OCI-LY7 (cell line): Measurements from ENCODE around the gene DDB1. TPM values are rescaled to one million over a fixed set of nuclear protein-coding genes. Genes with fewer than 3 reads are reported as not detected.

Experiments used
- BruUV-seq: library from RNA; stranded (reverse); fragments of 400-500 nt; replicated peaks from 2 replicates; lab custom pipeline; 2021; lab: Mats Ljungman, UMichigan
- CTCF ChIA-PET: fragments of 300-600 bp; sonication (Branson Sonifier 250); formaldehyde crosslinking; loops from one replicate; lab custom pipeline; 2022; ENCODE audit warnings: antibody characterized with exemption; ENCODE audit not compliant: unreplicated experiment; lab: Charles Lee
- POLR2A ChIA-PET: fragments of 300-600 bp; sonication (Branson Sonifier 250); formaldehyde crosslinking; loops from one replicate; lab custom pipeline; 2022; ENCODE audit warnings: antibody characterized with exemption; lab: Charles Lee
- DNase-seq: peaks from one replicate; pipeline ENCODE4 v3.0.0-alpha.2; 2015; ENCODE audit warnings: low spot score
- H2AFZ ChIP-seq: fragments of 200-600 bp; sonication (generic), shearing (Covaris generic); 2 replicates; pipeline ENCODE4 v1.6.1; 2014; ENCODE audit warnings: mild to moderate bottlenecking, antibody characterized with exemption, low read length, moderate library complexity
- H3K27ac ChIP-seq: fragments of 200-600 bp; sonication (generic); 2 replicates; pipeline ENCODE4 v1.5.1; 2014; ENCODE audit warnings: mixed run types, low read depth, mild to moderate bottlenecking, moderate library complexity, low read length, inconsistent platforms; ENCODE audit not compliant: poor library complexity, severe bottlenecking
- H3K36me3 ChIP-seq: fragments of 200-600 bp; sonication (generic); 2 replicates; pipeline ENCODE4 v1.6.1; 2014; ENCODE audit warnings: mild to moderate bottlenecking, antibody characterized with exemption, low read length, moderate library complexity, mixed read lengths; ENCODE audit not compliant: insufficient read depth
- H3K4me1 ChIP-seq: fragments of 200-600 bp; sonication (generic); 2 replicates; pipeline ENCODE4 v1.5.1; 2014; ENCODE audit warnings: mild to moderate bottlenecking, low read length; ENCODE audit not compliant: insufficient read depth, poor library complexity, severe bottlenecking
- H3K4me2 ChIP-seq: fragments of 200-600 bp; sonication (generic); 2 replicates; pipeline ENCODE4 v1.6.1; 2014; ENCODE audit warnings: mild to moderate bottlenecking, low read length
- H3K4me3 ChIP-seq: fragments of 200-600 bp; sonication (generic); 2 replicates; pipeline ENCODE4 v1.5.1; 2014; ENCODE audit warnings: mild to moderate bottlenecking, low read depth, low read length; ENCODE audit not compliant: poor library complexity, severe bottlenecking
- H3K79me2 ChIP-seq: fragments of 200-600 bp; sonication (generic); 2 replicates; pipeline ENCODE4 v1.6.1; 2016; ENCODE audit warnings: low read depth, mild to moderate bottlenecking, low read length, moderate library complexity, mixed read lengths; ENCODE audit not compliant: insufficient read depth
- H3K9me2 ChIP-seq: fragments of 200-600 bp; sonication (generic); 2 replicates; pipeline ENCODE4 v1.6.1; 2016; ENCODE audit warnings: mild to moderate bottlenecking, low read length, mixed read lengths; ENCODE audit not compliant: insufficient read depth
- H3K9me3 ChIP-seq: fragments of 200-600 bp; sonication (generic); 2 replicates; pipeline ENCODE4 v1.6.1; 2014; ENCODE audit warnings: mild to moderate bottlenecking, mixed run types, low read length, mixed read lengths
- H4K20me1 ChIP-seq: fragments of 200-600 bp; sonication (generic); 2 replicates; pipeline ENCODE4 v1.6.1; 2014; ENCODE audit warnings: mild to moderate bottlenecking, antibody characterized with exemption, low read length, moderate library complexity, mixed read lengths; ENCODE audit not compliant: insufficient read depth
- CTCF ChIP-seq: fragments of 200-600 bp; sonication (generic); conservative IDR thresholded peaks from 2 replicates; pipeline ENCODE4 v1.5.1; 2014; ENCODE audit warnings: mild to moderate bottlenecking, antibody characterized with exemption, low read length, moderate library complexity, mixed read lengths
- EZH2phosphoT487 ChIP-seq: fragments of 200-600 bp; sonication (generic); IDR thresholded peaks from 2 replicates; pipeline ENCODE4 v1.6.1; 2018; ENCODE audit warnings: low read depth, borderline replicate concordance, mild to moderate bottlenecking, mixed run types, antibody characterized with exemption, low read length, moderate library complexity, mixed read lengths
- intact Hi-C: fragments of 100-400 bp; cut with micrococcal nuclease; formaldehyde crosslinking; loops from one replicate; pipeline ENCODE4 v1.10.0; 2022; ENCODE audit not compliant: unreplicated experiment
- total RNA-seq, 2 experiments: library from RNA; depleted of rRNA in 1 of 2; stranded (reverse); fragments of >200 nt in 1 of 2; shearing (Covaris generic) in 1 of 2; gene quantifications; 2 replicates each; pipeline ENCODE4 v1.2.3, GENCODE V29; 2014 to 2022

Gene DDB1
- total RNA-seq, 2 experiments from 2014 or later = 194 to 225 TPM

DNA sequence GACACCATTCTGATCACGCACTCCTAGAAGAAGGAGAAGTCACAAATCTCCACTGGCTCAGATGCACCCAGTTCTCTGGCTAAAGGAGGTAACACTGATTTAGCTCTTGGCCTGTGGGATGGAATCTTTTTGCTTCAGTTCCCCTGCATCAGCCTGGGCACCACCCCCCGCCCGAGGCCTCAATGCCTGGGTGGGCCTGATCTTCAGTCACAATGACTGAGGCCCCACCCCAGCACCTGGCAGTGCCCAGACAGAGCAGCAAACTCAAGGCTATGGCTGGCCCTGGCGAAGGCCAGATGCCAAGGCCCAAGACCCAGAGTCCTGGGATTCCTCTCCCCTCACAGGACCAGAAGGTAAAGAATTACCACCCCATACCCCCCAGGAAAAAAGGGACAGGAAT lies 23.8 kb upstream of the DDB1 start:
- intact Hi-C loops = loop anchor here (1.0 kb wide), 2 partner anchors 20 to 195 kb away; partner anchors contain the start of gene VPS37C
- Histone ChIP-seq H3K4me1 (peaks cover 63% of the 10 kb centered on the region), H3K79me2 (peaks cover 26% of the 10 kb centered on the region), H3K4me3 (peak overlapping the region; percentile 55), H3K9me3 (no peaks in the 10 kb centered on the region), H3K27ac (peak overlapping the region; percentile 94), H2AFZ (0 out of 2 replicates have a peak overlapping the region, but pooled peaks have one; percentile 9), H4K20me1 (no peaks in the 10 kb centered on the region), H3K36me3 (peaks cover 35% of the 10 kb centered on the region), H3K4me2 (peak overlapping the region; percentile 82), H3K9me2 (no peaks in the 10 kb centered on the region)
- CTCF ChIA-PET = interaction anchor here (2.5 kb wide), 1 partner anchor 21 kb away, joined by 19 read pairs; no protein-coding TSS in a partner anchor
- BruUV-seq = no TSS peak
- TF ChIP-seq CTCF (no peak), EZH2phosphoT487 (no peak)
- POLR2A ChIA-PET = interaction anchor here (1.2 to 3.4 kb wide), 7 partner anchors 9 to 45 kb away, joined by 3 to 23 read pairs (median 6); no protein-coding TSS in a partner anchor
- peak; percentile 44 for DNase-seq

DNA sequence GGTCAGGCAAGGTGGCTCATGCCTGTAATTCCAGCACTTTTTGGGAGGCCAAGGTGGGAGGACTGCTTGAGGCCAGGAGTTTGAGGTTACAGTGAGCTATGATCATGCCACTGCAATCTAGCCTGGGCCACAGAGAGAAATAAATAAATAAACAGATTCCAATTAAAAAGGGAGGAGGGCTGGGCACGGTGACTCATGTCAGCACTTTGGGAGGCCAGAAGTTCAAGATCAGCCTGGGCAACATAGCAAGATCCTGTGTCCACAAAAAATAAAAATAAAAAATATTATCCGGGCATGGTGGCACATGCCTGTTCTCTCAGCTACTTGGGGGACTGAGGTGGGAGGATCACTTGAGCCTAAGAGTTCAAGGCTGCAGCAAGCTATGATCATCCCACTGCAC lies 21.3 kb upstream of the DDB1 start:
- Histone ChIP-seq H3K9me2 (no peaks in the 10 kb centered on the region), H3K27ac (peak overlapping the region; percentile 7), H3K79me2 (peaks cover 4% of the 10 kb centered on the region; the same call in 1 of the 2 replicates), H3K4me3 (no peak overlapping the region), H3K9me3 (no peaks in the 10 kb centered on the region), H4K20me1 (no peaks in the 10 kb centered on the region), H3K4me1 (peaks cover 50% of the 10 kb centered on the region), H3K4me2 (peak overlapping the region; percentile 9; the same call in 1 of the 2 replicates), H3K36me3 (peaks cover 58% of the 10 kb centered on the region), H2AFZ (no peak overlapping the region)
- intact Hi-C loops = no loop called here
- ChIA-PET CTCF (no interaction called here), POLR2A (interaction anchor here (0.6 to 1.3 kb wide), 5 partner anchors 9 to 1305 kb away, joined by 3 to 5 read pairs (median 4); no protein-coding TSS in a partner anchor)
- no TSS peak for BruUV-seq
- no peak for DNase-seq
- TF ChIP-seq EZH2phosphoT487 (no peak), CTCF (no peak)
